Activated effector memory CD4-positive, alpha-beta T cell treated with anti-CD3 and anti-CD28 coated beads, Interleukin-2, amount 50 U/mL, for 16 hours (primary cell): ENCODE results near the gene HOMER2.

ENCODE experiments used
- DNase-seq: peaks from one replicate; pipeline ENCODE4 v3.0.0-alpha.2; 2020

HOMER2 gene

DNA sequence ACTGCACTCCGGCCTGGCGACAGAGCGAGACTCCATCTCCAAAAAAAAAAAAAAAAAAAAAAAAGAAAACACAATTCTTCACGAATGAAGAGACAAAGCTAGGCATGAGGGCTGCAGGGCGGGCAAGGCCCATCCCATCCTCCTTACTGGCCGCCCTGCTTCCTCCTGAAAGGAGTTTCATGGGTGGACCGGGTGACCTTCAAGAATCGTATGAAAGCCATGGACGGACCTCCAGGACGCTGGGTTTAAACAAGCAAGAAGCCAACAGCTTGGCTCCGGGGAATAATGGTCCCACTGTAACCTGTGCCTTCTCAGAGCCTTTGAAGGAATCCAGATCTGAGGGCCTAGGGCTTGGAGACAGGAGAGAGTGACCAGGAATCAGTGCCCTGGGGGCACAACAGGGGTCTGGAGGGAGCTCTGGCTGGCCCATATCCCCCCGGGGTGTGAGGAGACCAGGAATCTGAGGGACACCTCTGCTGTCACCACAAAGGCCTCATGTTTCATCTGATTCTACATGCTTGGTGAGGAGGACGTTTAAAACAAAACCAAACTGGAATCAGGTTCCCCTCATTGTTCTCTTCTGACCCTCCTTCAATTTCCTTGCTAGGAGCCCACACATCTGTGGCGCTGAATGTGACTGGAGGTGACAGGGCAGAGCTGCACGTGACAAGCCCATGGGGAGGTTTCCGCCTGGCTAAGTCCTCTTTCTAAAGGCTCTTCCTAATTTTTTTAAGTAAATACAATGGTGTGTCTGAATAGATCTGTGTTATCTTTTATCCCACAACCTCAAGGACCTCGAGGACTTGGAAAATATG is 97.0 kb downstream of the HOMER2 start:
- DNase-seq = no peak

DNA sequence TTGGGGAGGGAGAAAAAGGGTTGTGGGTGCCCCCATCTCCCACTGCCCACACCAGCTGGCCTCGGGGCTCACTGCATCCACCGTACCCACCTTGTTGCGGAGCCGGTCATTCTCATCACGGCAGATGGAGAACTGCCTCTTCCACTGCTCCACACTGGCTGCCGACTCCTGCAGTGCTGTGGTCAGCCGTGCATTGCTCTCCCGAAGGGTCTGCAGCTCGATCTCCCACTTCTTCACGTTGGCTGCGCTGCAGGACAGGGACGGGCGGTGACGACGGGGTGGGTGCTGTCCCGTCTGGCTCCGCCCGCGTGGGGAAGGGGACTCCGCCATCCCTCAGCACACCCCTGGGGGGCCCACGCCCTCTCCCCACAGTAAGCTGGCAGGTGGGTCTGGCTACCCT is 98.0 kb downstream of the HOMER2 start:
- peak; percentile 22 for DNase-seq

DNA sequence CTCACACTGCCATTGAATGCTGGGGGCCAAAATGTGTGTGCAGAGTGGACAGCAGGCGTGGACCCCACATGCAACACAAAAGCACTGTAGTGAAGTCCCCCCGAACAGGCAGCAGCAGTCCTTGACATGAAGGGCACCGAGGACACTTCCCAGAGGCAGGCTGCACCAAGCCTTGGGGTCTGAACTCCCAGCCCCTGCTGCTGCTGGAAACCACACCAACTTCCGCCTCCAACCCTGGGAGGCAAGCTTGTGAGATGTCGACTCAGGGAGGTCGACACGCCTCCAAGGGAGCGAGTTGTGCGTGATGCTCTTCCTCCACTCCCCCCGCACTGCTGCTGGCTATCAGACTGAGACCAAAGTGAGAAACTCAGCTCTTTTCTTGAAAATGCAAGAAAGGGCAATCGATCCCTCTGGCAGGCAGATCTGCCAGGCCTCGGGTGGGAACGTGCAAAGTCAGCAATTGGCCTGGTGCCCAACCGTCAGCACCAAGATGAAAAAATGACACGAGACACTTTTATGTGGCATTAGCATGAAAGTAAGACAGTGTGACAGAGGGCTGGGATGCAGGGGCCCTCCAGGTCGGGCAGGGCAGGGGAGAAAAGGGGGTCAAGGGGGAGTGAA is 99.5 kb downstream of the HOMER2 start:
- peak; percentile 59 for DNase-seq

DNA sequence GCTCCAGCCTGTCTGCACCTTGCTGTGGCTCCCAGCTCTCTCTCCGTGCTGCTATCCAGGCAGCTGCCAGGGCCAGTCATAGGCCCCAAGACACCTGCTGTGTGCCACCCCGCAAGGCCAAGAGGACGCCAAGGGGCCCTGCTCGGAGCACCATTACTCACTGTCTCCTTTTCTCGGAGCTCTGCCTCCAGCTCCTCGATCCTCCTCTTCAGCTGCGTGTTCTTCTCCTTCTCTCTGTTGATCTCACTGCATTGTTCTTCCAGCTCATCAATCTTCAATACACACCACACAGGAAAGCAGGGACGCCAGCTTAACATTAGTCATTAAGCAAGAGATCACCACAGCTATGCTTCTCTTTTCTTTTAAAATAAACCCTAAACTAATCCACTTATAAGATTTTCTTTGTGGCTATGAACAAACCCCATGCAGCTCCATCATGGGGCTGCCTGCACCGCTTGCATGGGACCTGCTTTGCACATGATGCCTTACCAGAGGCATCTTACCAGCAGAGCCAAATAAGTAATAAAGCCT is 100.5 kb downstream of the HOMER2 start:
- peak; percentile 41 for DNase-seq

DNA sequence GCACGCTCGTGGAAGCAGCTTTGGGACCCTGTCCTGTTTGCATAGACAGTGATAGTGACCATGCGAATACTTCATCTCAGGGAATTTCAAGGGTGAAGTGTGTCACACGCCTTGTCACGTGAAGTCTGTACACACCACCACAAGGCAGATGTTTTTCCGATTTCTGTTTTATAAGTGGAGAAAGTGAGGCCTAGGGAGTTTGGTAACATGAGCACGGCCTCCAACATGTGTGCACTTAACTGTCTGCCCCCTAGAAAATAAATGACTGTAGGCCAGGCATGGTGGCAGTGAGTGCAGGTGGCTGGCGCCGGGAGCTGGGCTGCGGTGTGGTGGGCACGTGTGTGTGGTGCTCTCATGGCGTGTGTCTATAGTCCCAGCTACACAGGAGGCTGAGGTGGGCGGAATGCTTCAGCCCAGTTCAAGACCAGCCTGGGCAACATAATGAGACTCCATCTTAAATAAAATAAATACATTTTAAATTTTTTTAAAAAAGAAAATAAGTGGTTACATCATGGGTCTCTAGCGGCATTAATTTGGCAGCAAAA is 101.1 kb downstream of the HOMER2 start:
- peak; percentile 25 for DNase-seq

DNA sequence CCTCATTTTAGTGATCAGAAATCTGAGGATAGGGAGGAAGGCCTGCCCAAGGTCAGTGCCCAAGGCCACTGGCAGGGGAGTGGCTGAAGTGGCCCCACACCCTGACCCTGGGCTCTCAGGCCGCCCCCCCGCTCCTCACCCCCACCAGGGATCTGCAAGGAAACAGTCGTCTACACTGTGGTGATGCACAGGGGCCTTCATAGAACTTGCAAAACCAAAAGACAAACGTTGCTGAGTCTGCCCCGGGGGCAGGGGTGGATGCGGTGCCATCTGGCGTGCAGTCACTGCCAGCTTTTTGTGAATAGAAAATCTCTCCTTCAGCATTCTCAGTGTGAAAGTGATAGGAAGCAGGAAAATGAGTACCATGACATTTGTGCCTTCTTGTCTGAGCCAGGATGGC is 101.8 kb downstream of the HOMER2 start:
- DNase-seq = peak; percentile 45

DNA sequence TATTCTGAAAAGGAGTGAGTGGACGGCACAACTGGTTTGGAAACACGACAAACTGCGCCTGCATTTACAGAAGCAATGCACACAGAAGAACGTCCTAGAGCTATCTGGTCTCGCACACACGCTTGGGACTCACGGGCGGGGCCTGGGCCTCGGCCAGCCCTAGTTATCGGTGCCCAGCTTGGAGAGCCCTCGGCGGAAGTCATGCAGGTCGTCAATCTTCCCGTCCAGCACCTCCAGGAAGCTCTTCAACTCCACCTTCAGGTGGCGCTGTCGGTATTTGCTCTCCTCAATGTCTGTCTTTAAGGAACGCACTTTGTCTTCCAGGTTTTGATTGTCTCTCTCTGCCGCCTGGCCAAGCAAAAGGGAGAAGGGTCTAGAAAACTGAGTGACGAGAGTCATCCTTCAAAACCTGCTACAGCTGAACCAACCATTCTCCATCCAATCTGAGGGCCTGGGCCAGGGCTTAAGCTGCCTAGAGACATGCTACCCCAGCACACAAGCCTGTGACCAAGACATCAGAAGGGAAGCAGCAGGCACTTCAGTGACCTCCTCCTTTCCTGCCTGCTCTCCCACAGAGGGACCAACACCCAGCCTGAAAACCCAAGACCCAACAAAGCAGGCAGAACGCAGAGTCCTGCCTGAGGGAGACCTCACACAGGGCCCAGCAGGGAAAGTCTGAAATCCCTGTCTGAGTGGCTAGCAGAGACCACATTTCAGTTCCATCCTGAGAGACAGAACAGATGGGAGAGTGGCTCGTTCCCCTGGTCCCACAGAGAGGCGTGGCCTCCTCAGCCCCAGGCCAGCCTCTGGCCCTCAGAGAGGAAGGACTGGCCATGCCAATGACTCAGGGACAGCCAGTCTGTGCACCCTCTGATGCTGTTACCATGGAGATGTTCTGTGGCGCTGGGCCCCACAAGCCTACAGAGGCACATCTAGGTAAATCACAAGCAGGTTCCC is 102.7 kb downstream of the HOMER2 start:
- peak; percentile 67 for DNase-seq

DNA sequence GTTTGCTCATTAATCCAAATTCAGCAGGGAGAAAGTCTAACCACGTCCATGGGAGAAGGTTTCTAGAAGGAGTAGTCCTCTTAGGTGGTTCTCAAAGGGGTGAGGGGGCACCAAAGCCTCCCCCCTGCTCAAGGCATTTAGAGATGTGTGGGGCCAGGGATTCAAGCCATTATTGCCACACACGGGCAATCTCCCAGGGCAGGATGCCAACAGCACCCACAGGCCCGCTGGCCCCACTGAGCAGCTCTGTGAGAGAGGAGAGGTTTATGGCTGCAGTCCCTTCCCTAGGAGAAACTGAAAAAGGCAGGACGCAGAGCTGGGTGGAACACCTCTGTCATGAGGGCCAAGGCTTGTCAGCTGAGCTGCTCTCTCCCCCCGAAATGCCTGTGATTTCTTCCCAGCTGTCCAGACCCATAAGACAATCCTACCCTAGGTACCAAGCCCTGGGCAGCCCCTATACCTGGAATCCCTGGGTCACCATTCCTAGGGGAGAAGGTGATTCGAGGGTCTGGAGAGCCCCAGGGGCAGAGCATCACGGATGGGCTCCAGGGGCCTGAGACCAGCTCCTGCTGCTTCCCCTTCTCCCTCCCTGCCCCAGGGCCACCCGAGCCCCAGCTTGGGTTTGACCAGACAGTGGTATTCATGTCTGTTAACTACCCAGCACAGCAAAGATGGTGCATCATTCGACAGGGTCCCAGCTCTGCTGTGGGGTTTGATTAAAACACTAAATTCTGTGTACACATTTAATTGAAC is 104.1 kb downstream of the HOMER2 start:
- DNase-seq = peak; percentile 46

- DNase-seq = peak; percentile 44
Observed at GRCh38 chr15:82847703-82848102, 104.8 kb downstream of the HOMER2 start.

GRCh38 chr15:82846621-82847020 is 105.9 kb downstream of the HOMER2 start:
- DNase-seq = peak; percentile 48

GRCh38 chr15:82845686-82846085 is 106.8 kb downstream of the HOMER2 start:
- peak; percentile 41 for DNase-seq

DNA sequence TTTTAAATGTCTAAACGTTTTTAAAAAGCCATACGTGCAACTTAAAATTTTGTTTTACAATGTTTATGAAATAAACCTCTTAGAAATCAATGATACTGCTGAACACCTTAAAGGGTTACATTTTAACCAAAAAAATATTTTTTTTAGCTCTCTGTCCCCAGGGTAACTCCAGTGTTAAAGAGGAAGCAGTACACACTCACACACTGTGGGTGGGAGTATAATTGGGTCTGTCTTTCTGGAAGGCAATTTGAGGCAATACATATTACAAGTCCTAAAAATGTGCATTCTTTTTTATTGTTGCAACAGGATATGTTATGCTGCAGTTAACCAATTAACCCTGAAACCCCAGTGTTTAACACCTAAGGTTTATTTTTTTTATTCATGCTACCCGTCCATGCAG is 109.0 kb downstream of the HOMER2 start:
- DNase-seq = no peak

DNA sequence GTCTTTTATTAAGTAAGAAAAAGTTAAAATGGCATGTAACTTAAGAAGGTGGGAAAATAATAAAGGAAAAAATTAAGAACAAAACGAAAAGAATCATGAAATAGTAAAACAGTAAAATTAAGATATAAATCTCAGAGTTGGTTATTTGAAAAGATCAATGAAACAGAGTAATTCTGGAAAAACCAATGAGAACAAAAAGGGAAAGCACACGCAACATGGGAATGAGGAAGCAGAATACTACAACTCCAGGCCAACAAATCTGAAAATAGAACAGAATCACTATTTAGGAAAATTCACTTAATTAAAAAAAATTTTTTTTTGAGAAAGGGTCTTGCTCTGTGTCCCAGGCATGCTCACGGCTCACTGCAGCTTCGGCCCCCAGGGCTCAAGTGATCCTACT is 112.4 kb downstream of the HOMER2 start:
- no peak for DNase-seq

DNA sequence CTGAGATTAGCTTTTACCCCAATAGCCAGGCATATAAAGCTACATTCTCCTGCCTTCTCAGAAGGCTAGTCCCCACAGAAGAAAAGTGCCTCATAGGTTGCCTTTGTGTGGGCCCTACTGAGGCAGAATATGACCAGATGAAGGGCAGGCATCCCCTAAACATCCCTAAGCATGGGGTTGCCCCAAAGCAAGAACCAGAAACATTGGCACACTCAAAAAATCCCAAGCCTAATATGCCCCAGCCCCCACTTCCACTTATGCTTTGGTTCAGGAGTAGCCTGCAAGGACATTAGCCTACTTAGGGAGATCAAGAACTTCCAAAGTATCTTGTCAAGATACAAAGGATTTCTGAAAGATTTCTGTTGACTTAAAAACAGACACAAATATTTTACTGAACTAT is 113.4 kb downstream of the HOMER2 start:
- DNase-seq = no peak

GRCh38 chr15:82838096-82838735 is 114.3 kb downstream of the HOMER2 start:
- DNase-seq = peak; percentile 58

- DNase-seq = peak; percentile 53
Observed at GRCh38 chr15:82835391-82835917, 117.1 kb downstream of the HOMER2 start.

GRCh38 chr15:82833362-82833682 is 119.2 kb downstream of the HOMER2 start:
- no peak for DNase-seq

DNA sequence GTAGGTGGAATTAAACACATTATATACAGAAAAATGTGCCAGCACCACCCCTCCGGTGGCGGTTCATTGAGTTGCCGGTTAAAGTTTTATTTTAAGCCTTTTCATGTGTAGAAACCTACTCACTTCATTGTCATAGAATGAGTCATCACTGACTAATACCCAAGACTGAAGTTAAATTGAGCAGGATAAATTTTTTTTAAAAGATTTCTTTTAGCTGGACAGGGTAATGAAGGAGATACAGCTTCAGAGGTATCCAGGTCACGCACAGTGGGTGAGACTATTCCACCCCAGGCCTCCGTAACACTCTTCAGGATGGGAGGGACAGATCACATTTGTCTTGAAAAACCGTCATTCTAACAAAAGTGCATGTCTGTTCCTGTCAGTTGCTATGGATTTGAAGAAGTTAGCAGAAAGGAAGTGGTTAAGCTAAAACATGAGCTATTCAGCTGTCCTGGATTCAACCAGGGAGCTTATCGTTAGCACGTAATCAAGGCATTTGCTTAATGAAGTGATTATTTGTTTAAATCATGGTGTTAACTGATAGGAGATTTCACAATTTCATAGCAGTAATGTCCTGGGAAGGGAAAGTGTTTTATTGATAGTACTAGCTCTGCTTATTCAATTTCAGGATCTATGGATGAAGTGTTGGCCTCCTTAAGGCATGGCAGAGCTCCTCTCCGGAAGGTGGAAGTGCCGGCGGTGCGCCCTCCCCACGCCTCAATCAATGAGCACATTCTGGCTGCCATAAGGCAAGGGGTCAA is 119.7 kb downstream of the HOMER2 start:
- peak; percentile 73 for DNase-seq

DNA sequence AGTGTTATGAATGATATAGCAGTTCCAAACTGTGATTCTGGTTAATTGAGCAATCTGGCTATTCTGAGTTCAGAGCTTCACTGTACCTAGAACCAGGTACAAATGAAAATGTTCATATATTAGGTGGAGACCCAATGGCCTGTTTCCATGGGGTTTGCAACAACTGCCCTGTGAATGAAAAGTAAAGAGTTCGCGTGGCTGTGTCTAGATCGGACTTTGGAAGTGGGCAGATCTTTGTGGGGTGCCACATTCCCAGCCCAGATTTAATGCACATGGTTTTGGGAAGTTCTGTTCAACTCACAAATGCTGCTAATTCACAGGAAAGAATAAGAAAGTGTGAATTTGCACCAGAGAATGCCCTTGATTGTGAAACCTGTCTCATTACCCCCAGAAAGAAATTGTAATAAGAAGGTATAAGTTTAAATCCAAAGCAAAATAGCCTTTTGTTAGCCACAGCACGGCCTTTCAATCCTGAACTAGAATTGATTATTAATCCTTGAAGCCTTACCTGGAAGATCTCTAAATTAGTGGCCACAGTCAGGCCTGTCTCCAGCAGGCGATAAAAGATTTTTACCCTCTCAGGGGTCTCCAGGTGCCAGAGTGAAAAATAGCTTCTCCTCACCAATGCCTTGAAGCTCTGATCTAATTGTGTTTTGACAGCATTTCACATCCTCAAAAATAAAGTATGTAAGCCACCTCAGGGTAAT is 120.5 kb downstream of the HOMER2 start:
- no peak for DNase-seq
